GM20000 (cell line): ENCODE results near the gene MRPL50.

Experiments
- DNase-seq: peaks from one replicate; pipeline ENCODE4 v3.0.0; 2012; ENCODE audit warnings: low spot score
- TF ChIP-seq, protein P1 (sequence below): IDR thresholded peaks from 2 replicates; pipeline ENCODE4 v1.5.1; 2012; ENCODE audit warnings: mild to moderate bottlenecking, control low read depth; ENCODE audit errors: extremely low read depth, missing control alignments

The MRPL50 gene

DNA sequence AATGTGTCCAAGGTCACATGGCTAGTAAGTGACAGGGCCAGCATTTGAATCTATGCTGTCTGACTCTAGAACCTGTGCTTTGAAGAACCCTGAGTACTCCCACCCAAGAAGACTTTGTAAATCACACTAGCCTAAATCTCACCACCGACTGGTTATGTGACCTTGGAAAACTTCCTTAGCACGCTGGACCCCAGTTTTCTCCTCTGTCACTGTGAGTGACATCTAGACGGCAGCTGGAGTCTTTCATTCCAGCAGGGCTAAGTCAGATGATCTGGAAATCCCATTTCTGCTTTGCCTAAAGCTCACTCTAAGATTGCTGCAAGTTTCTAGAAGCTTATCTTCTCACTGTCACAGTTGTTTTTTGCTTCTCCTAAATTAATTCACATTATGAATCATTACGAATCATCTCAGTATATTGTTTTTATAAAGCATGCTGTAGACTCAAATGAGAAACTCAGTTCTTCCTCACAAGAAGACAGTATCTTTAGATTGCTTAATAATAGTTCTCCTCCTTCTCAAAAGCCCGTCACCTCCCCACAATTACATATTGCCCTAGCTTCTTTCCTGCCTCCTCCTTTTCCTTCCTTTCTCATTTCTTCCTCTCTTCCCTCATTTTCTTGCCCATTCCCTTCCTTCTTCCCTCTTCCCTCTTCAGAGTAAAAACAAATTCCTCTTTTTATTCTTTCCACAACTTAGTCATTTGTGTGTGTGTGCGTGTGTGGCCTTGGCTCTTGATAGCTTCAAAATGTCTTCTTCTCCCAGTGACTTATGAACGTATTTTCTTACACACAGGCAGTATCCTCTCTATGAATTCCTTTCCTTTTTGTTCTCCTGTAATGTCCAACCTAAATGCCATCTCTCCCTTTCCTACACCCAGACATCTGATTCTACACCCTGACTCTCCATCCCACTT is 20.4 kb upstream of the MRPL50 start:
- TF ChIP-seq, protein P1, sequence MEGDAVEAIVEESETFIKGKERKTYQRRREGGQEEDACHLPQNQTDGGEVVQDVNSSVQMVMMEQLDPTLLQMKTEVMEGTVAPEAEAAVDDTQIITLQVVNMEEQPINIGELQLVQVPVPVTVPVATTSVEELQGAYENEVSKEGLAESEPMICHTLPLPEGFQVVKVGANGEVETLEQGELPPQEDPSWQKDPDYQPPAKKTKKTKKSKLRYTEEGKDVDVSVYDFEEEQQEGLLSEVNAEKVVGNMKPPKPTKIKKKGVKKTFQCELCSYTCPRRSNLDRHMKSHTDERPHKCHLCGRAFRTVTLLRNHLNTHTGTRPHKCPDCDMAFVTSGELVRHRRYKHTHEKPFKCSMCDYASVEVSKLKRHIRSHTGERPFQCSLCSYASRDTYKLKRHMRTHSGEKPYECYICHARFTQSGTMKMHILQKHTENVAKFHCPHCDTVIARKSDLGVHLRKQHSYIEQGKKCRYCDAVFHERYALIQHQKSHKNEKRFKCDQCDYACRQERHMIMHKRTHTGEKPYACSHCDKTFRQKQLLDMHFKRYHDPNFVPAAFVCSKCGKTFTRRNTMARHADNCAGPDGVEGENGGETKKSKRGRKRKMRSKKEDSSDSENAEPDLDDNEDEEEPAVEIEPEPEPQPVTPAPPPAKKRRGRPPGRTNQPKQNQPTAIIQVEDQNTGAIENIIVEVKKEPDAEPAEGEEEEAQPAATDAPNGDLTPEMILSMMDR = no peak
- DNase-seq = no peak

DNA sequence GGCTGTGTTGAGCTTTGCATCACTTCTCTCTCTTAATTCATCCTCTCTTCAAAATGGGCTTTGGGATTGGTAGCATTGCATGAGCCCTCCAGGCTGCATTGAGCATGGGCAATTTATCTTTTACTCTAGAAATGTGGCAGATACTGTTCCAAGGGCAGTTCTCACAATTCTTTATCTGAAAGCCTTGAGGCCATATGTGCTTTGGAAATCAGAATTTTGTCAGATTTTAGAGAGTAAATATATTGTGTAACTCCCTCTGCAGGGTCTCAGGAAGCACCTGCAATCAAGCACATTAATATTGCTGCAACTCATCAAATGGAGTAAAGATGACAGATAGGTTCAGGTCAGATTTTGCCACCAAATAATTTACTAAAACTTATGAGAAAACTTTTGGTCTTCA is 19.6 kb upstream of the MRPL50 start:
- no peak for DNase-seq
- TF ChIP-seq, protein P1 = no peak

DNA sequence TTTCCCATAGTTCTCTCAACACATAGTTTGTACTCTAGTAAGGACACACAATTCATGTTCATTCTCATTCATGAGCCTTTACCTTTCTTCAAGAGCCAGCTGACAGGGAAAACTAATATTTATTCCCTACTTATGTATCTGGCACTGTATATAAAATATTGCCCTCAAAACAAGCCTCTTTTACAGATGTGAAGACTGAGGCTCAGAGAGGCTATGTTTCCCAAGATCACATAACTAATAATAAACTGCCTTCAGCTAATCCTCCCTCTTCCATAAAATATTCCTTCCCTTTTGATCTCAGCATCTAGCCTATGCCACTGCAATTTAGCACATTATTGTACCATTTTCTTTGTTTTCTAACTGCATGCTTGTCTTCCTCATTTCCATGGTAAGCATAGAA is 19.0 kb upstream of the MRPL50 start:
- TF ChIP-seq, protein P1 = no peak
- DNase-seq = no peak

DNA sequence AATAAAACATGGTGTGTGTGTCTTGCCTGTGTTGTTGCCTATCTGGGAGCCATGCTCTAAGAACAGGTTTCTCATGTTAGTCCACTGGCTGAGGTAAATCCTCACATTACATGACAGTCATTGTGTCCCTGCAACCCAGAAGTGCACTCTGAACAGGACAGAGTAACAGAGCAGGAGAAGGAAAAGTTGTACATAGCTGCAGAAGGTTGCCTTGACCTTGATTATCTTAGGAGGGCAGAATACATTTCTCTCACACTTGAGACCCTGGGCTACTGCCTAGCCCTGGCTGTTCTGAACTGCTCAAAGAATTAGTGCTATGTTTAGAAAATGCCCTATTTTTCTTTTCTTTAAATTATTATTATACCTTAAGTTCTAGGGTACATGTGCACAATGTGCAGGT is 17.2 kb upstream of the MRPL50 start:
- DNase-seq = no peak
- TF ChIP-seq, protein P1 = no peak

DNA sequence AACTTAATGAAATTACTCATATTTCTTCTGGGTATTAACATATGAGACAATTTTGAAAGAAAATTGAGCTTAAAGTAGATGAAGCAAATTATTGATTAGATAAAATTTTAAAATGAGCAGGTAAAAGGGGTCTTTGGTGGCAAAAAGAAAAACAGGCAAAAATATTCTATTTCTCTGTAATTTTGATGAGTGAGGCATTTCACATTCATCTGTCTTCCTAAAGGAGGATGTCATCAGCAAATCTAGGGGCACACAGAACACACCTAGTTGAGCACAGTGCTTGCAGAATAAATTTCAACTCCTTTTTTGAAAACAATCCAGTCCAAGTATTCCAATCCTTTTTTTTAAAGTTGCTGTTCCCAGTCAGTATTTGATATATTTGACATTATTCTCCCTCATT is 16.4 kb upstream of the MRPL50 start:
- DNase-seq = no peak
- TF ChIP-seq, protein P1 = no peak

DNA sequence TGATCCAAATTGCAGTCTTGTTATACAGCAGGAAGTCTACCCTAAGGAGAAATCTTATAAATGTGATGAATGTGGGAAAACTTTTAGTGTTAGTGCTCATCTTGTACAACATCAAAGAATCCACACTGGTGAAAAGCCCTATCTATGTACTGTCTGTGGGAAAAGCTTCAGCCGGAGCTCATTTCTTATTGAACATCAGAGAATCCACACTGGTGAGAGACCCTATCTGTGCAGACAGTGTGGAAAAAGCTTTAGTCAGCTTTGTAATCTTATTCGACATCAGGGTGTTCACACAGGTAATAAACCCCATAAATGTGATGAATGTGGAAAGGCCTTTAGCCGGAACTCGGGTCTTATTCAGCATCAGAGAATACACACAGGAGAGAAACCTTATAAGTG is 10.7 kb upstream of the MRPL50 start:
- DNase-seq = no peak
- TF ChIP-seq, protein P1 = no peak

DNA sequence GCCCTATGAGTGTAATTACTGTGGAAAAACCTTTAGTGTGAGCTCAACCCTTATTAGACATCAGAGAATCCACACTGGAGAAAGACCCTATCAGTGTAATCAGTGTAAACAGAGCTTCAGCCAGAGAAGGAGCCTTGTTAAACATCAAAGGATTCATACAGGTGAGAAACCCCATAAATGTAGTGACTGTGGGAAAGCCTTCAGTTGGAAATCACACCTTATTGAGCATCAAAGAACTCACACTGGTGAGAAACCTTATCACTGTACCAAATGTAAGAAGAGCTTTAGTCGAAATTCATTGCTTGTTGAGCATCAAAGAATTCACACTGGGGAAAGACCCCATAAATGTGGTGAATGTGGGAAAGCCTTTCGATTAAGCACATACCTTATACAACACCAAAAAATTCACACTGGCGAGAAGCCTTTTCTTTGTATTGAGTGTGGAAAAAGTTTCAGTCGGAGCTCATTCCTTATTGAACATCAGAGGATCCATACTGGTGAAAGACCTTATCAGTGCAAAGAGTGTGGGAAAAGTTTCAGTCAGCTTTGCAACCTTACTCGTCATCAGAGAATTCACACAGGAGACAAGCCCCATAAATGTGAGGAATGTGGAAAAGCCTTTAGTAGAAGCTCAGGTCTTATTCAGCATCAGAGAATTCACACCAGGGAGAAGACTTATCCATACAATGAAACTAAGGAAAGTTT is 10.1 kb upstream of the MRPL50 start:
- TF ChIP-seq, protein P1 = no peak
- DNase-seq = no peak
